Measurements from ENCODE around the gene SMAD2.
A peak's percentile ranks its signal among the peaks of the same experiment; 100 is the strongest.

Gene SMAD2

DNA sequence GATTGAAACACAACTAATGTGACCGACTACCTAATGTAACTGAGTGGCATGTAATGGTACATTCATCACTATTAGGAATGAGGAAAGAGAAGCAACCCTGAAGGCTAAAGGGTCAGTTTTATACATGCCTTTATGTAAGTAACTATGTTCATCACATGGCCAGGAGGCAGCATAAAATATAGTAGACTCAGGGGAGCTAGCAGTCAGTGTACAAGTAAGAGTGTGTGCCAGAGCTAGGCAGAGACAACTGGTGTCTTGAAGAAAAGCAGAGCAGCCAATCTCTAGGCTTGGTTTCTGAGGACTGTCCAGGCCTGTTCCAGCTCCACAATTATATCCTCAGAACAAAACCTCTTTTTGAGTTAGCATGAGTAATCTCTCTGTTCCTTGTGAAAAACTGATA lies 18.1 kb downstream of the SMAD2 start:
- Histone ChIP-seq H3F3A (ENCODE audit: low read depth) (peaks cover 10% of the 10 kb centered on the region; the same call in 1 of the 2 replicates), H3K79me2 (ENCODE audit: insufficient read depth, low read length) (peaks cover 97% of the 10 kb centered on the region), H3K4me2 (ENCODE audit: low read depth, low read length, poor library complexity, severe bottlenecking) (peak overlapping the region; percentile 58), H3K9me3 (ENCODE audit: insufficient read depth, low read depth, low read length) (no peaks in the 10 kb centered on the region), H2AFZ (ENCODE audit: low read length) (no peak overlapping the region), H3K9ac (ENCODE audit: low read depth, low read length, poor library complexity, severe bottlenecking) (no peak overlapping the region), H3K36me3 (ENCODE audit: insufficient read depth, low read length) (peaks cover 11% of the 10 kb centered on the region; the same call in 1 of the 2 replicates), H4K20me1 (ENCODE audit: insufficient read depth, low read length, poor library complexity, severe bottlenecking) (peaks cover 93% of the 10 kb centered on the region), H3K9me2 (replicated peaks; ENCODE audit: low read depth, low read length) (no peaks in the 10 kb centered on the region), H3K27me3 (ENCODE audit: insufficient read depth, low read length, poor library complexity, severe bottlenecking) (no peaks in the 10 kb centered on the region), H3K4me1 (ENCODE audit: insufficient read depth, low read length, poor library complexity, severe bottlenecking) (peaks cover 32% of the 10 kb centered on the region), H3K4me3 (ENCODE audit: low read length, poor library complexity, severe bottlenecking) (peak overlapping the region; percentile 46)
- TF ChIP-seq CTCF (conservative IDR thresholded peaks at IDR 0.05; ENCODE audit: low read length): no peak
- TF ChIP-seq EZH2phosphoT487 (IDR thresholded peaks at IDR 0.05; ENCODE audit: borderline replicate concordance): no peak

DNA sequence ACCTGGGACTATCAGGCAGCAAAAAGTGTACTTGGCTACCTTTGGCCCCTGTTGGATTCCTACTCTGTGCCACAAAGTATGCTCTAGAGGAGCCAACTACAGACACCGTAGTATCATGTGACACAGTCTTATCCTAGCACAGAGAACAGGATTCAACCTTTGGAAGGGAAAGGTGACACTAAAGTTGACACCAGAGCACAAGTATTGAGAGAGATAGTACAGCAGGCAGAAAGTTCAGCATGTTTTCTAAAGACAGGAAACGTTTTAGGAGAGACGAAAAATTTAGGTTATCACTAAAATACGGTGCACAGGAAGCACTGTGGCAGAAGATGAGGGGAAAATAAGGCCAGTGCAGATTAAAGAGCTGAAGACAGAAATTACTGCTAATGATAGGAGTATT lies 18.6 kb downstream of the SMAD2 start:
- TF ChIP-seq EZH2phosphoT487 (IDR thresholded peaks at IDR 0.05; ENCODE audit: borderline replicate concordance) (no peak), CTCF (conservative IDR thresholded peaks at IDR 0.05; ENCODE audit: low read length) (no peak)
- H3K4me1 ChIP-seq (ENCODE audit: insufficient read depth, low read length, poor library complexity, severe bottlenecking): peaks cover 32% of the 10 kb centered on the region
- H3K9ac ChIP-seq (ENCODE audit: low read depth, low read length, poor library complexity, severe bottlenecking): no peak overlapping the region

GRCh38 chr18:47909484-47909883 lies 21.0 kb downstream of the SMAD2 start:
- H3K9me3 ChIP-seq (ENCODE audit: insufficient read depth, low read depth, low read length): peaks cover 13% of the 10 kb centered on the region; the same call in 1 of the 2 replicates
- no peaks in the 10 kb centered on the region for H3K27me3 ChIP-seq (ENCODE audit: insufficient read depth, low read length, poor library complexity, severe bottlenecking)
- H3K4me2 ChIP-seq (ENCODE audit: low read depth, low read length, poor library complexity, severe bottlenecking): no peak overlapping the region
- H3K4me1 ChIP-seq (ENCODE audit: insufficient read depth, low read length, poor library complexity, severe bottlenecking): peaks cover 27% of the 10 kb centered on the region
- no peak overlapping the region for H3K4me3 ChIP-seq (ENCODE audit: low read length, poor library complexity, severe bottlenecking)
- peaks cover 10% of the 10 kb centered on the region; the same call in 1 of the 2 replicates for H3F3A ChIP-seq (ENCODE audit: low read depth)
- peaks cover 97% of the 10 kb centered on the region for H3K79me2 ChIP-seq (ENCODE audit: insufficient read depth, low read length)
- H3K9ac ChIP-seq (ENCODE audit: low read depth, low read length, poor library complexity, severe bottlenecking): no peak overlapping the region
- H3K9me2 ChIP-seq (replicated peaks; ENCODE audit: low read depth, low read length): no peaks in the 10 kb centered on the region
- peaks cover 30% of the 10 kb centered on the region; the same call in 1 of the 2 replicates for H3K36me3 ChIP-seq (ENCODE audit: insufficient read depth, low read length)
- TF ChIP-seq CTCF (conservative IDR thresholded peaks at IDR 0.05; ENCODE audit: low read length) (no peak), EZH2phosphoT487 (IDR thresholded peaks at IDR 0.05; ENCODE audit: borderline replicate concordance) (no peak)
- no peak overlapping the region for H2AFZ ChIP-seq (ENCODE audit: low read length)
- peaks cover 87% of the 10 kb centered on the region for H4K20me1 ChIP-seq (ENCODE audit: insufficient read depth, low read length, poor library complexity, severe bottlenecking)

More for the DNA sequence above, 18.6 kb downstream of the SMAD2 start:
- H3K27me3 ChIP-seq (ENCODE audit: insufficient read depth, low read length, poor library complexity, severe bottlenecking): no peaks in the 10 kb centered on the region
- peak overlapping the region; percentile 46 for H3K4me3 ChIP-seq (ENCODE audit: low read length, poor library complexity, severe bottlenecking)
- no peaks in the 10 kb centered on the region for H3K9me2 ChIP-seq (replicated peaks; ENCODE audit: low read depth, low read length)
- 0 out of 2 replicates have a peak, but pooled peaks cover under 1% of the 10 kb centered on the region for H3K9me3 ChIP-seq (ENCODE audit: insufficient read depth, low read depth, low read length)
- peaks cover 92% of the 10 kb centered on the region for H4K20me1 ChIP-seq (ENCODE audit: insufficient read depth, low read length, poor library complexity, severe bottlenecking)
- H3K4me2 ChIP-seq (ENCODE audit: low read depth, low read length, poor library complexity, severe bottlenecking): peak overlapping the region; percentile 58
- peaks cover 97% of the 10 kb centered on the region for H3K79me2 ChIP-seq (ENCODE audit: insufficient read depth, low read length)
- no peak overlapping the region for H2AFZ ChIP-seq (ENCODE audit: low read length)
- peaks cover 15% of the 10 kb centered on the region; the same call in 1 of the 2 replicates for H3K36me3 ChIP-seq (ENCODE audit: insufficient read depth, low read length)
- peaks cover 10% of the 10 kb centered on the region; the same call in 1 of the 2 replicates for H3F3A ChIP-seq (ENCODE audit: low read depth)

All from Loucy (cell line).